Peyer's patch (tissue), 4 donors: ENCODE measurements around the gene PSG5. TPM values are rescaled to one million over a fixed set of nuclear protein-coding genes. Genes with fewer than 3 reads are reported as not detected.
"Not testable (repeated sequence)": the region's sequence is repeated elsewhere in the genome, so short reads cannot be mapped to it uniquely, and the experiment has no call there.

Source experiments
- DNase-seq, 3 donors: peaks; one replicate each; pipeline ENCODE4 v3.0.0-alpha.2; 2017 to 2019
- H3K27ac ChIP-seq, 4 donors: fragments of 200-600 bp; sonication (generic); one replicate each; pipeline ENCODE4 v1.5.1; 2016 to 2019
- H3K27me3 ChIP-seq, 2 donors: fragments of 200-600 bp; sonication (generic); one replicate each; pipeline ENCODE4 v1.5.1; 2019
- H3K36me3 ChIP-seq, 3 donors: fragments of 200-600 bp; sonication (generic); one replicate each; pipeline ENCODE4 v1.5.1; 2016 to 2019
- H3K4me1 ChIP-seq, 4 donors: fragments of 200-600 bp; sonication (generic); one replicate each; pipeline ENCODE4 v1.5.1; 2016 to 2019
- H3K4me3 ChIP-seq, 4 donors: fragments of 200-600 bp; sonication (generic); 1 replicate in 3 of 4; 2 replicates in 1 of 4; pipeline ENCODE4 v1.5.1; 2016 to 2019; ENCODE audit warnings: mild to moderate bottlenecking in 1 of 4
- H3K9me3 ChIP-seq, 4 donors: fragments of 200-600 bp; sonication (generic); one replicate each; pipeline ENCODE4 v1.5.1; 2016 to 2019; ENCODE audit warnings: mild to moderate bottlenecking in 1 of 4
- CTCF ChIP-seq, 6 experiments: fragments of 450-650 bp in 4 of 6; fragments of 200-600 bp in 2 of 6; sonication (generic) in 1 of 6; IDR thresholded peaks; one replicate each; pipeline ENCODE4 v1.5.1; 2017 to 2019; ENCODE audit warnings: antibody characterized with exemption in 6 of 6, mild to moderate bottlenecking in 3 of 6, moderate library complexity in 1 of 6
- POLR2A ChIP-seq, 2 donors: fragments of 450-650 bp; IDR thresholded peaks; one replicate each; pipeline ENCODE4 v1.5.1; 2017; ENCODE audit warnings: antibody characterized with exemption in 2 of 2, mild to moderate bottlenecking in 2 of 2, moderate library complexity in 2 of 2
- total RNA-seq, 4 donors: library from RNA; depleted of rRNA; stranded (reverse); fragments of >200 nt; gene quantifications; one replicate each; pipeline ENCODE4 v1.1.0, GENCODE V29; 2016

Gene PSG5
- total RNA-seq, 4 donors from 2014 or later: not detected

GRCh38 chr19:43207991-43208390 is 21.7 kb upstream of the PSG5 start:
- Histone ChIP-seq H3K27me3 (no peaks in the 10 kb centered on the region), H3K4me3 (no peak overlapping the region), H3K9me3 (no peaks in the 10 kb centered on the region), H3K36me3 (no peaks in the 10 kb centered on the region), H3K4me1 (no peaks in the 10 kb centered on the region), H3K27ac (no peak overlapping the region)
- no peak for DNase-seq
- TF ChIP-seq POLR2A (IDR thresholded peaks at IDR 0.05) (no peak), CTCF (IDR thresholded peaks at IDR 0.05) (no peak)

- not testable (repeated sequence) for H3K27ac ChIP-seq, H3K4me1 ChIP-seq, DNase-seq, H3K9me3 ChIP-seq, H3K27me3 ChIP-seq, H3K36me3 ChIP-seq, H3K4me3 ChIP-seq
- TF ChIP-seq CTCF (IDR thresholded peaks at IDR 0.05): peak in 4 of 6 experiments; percentile 11 to 18 (median 14)
Measured at GRCh38 chr19:43207174-43207573, 20.8 kb upstream of the PSG5 start.

GRCh38 chr19:43205471-43206105 is 19.3 kb upstream of the PSG5 start, which contains the start of gene PSG4:
PSG4 (minus strand) TSS chr19:43205638; CDS start chr19:43205536, 102 bp downstream.
- not testable (repeated sequence) for H3K4me1 ChIP-seq, H3K36me3 ChIP-seq, H3K27me3 ChIP-seq, H3K27ac ChIP-seq, H3K4me3 ChIP-seq, DNase-seq, H3K9me3 ChIP-seq

- H3K36me3 ChIP-seq, H3K4me1 ChIP-seq, H3K9me3 ChIP-seq, H3K4me3 ChIP-seq, H3K27ac ChIP-seq, H3K27me3 ChIP-seq, DNase-seq: not testable (repeated sequence)
Measured at GRCh38 chr19:43203611-43204010, 17.3 kb upstream of the PSG5 start.

- not testable (repeated sequence) for H3K4me1 ChIP-seq, H3K4me3 ChIP-seq, H3K9me3 ChIP-seq, DNase-seq, H3K36me3 ChIP-seq, H3K27me3 ChIP-seq, H3K27ac ChIP-seq
Measured at GRCh38 chr19:43201891-43202290, 15.6 kb upstream of the PSG5 start.

GRCh38 chr19:43201337-43201801 is 15.0 kb upstream of the PSG5 start:
- H3K27me3 ChIP-seq, H3K4me3 ChIP-seq, H3K27ac ChIP-seq, DNase-seq, H3K4me1 ChIP-seq, H3K9me3 ChIP-seq, H3K36me3 ChIP-seq: not testable (repeated sequence)

GRCh38 chr19:43198686-43199419 is 12.5 kb upstream of the PSG5 start:
- not testable (repeated sequence) for H3K4me3 ChIP-seq, H3K9me3 ChIP-seq, H3K4me1 ChIP-seq, H3K27ac ChIP-seq, DNase-seq, H3K36me3 ChIP-seq, H3K27me3 ChIP-seq

GRCh38 chr19:43197666-43198397 is 11.5 kb upstream of the PSG5 start:
- H3K27ac ChIP-seq, DNase-seq, H3K4me3 ChIP-seq, H3K9me3 ChIP-seq, H3K36me3 ChIP-seq, H3K27me3 ChIP-seq, H3K4me1 ChIP-seq: not testable (repeated sequence)

GRCh38 chr19:43194397-43194796 is 8.1 kb upstream of the PSG5 start:
- not testable (repeated sequence) for H3K9me3 ChIP-seq, H3K4me1 ChIP-seq, H3K4me3 ChIP-seq, H3K36me3 ChIP-seq, H3K27me3 ChIP-seq, DNase-seq, H3K27ac ChIP-seq

- H3K4me1 ChIP-seq, H3K36me3 ChIP-seq, H3K9me3 ChIP-seq, H3K4me3 ChIP-seq, DNase-seq, H3K27me3 ChIP-seq, H3K27ac ChIP-seq: not testable (repeated sequence)
Measured at GRCh38 chr19:43192381-43193155, 6.2 kb upstream of the PSG5 start.

- DNase-seq, H3K36me3 ChIP-seq, H3K27me3 ChIP-seq: not testable (repeated sequence)
Measured at GRCh38 chr19:43188092-43188491, 1.8 kb upstream of the PSG5 start.

More at GRCh38 chr19:43188092-43188491, 1.8 kb upstream of the PSG5 start:
- H3K27ac ChIP-seq, H3K9me3 ChIP-seq, H3K4me1 ChIP-seq, H3K4me3 ChIP-seq: not testable (repeated sequence)
